Activated CD8-positive, alpha-beta memory T cell treated with anti-CD3 and anti-CD28 coated beads for 48 hours (primary cell): ENCODE measurements around the gene SMPD4.
"Not testable (repeated sequence)": the region's sequence is repeated elsewhere in the genome, so short reads cannot be mapped to it uniquely, and the experiment has no call there.

Source experiments
- DNase-seq, 3 experiments: peaks; one replicate each; pipeline ENCODE4 v3.0.0-alpha.2; 2020; ENCODE audit warnings: low read depth in 2 of 3, low spot score in 2 of 3

The SMPD4 gene

GRCh38 chr2:130141645-130142370 is 39.6 kb downstream of the SMPD4 start:
- not testable (repeated sequence) for DNase-seq

GRCh38 chr2:130141002-130141401 is 40.4 kb downstream of the SMPD4 start:
- not testable (repeated sequence) for DNase-seq

- DNase-seq, result not testable (repeated sequence)
Observed at GRCh38 chr2:130140516-130140915, 40.9 kb downstream of the SMPD4 start.

- DNase-seq, result not testable (repeated sequence)
Observed at GRCh38 chr2:130139331-130140280, 41.8 kb downstream of the SMPD4 start.

- DNase-seq, result not testable (repeated sequence)
Observed at GRCh38 chr2:130138841-130139251, 42.6 kb downstream of the SMPD4 start.

GRCh38 chr2:130138326-130138725 is 43.1 kb downstream of the SMPD4 start:
- DNase-seq, result not testable (repeated sequence)

GRCh38 chr2:130137118-130137517 is 44.3 kb downstream of the SMPD4 start:
- DNase-seq, result not testable (repeated sequence)

GRCh38 chr2:130136546-130136945 is 44.9 kb downstream of the SMPD4 start:
- not testable (repeated sequence) for DNase-seq

GRCh38 chr2:130135692-130136541 is 45.5 kb downstream of the SMPD4 start:
- no peak for DNase-seq

- not testable (repeated sequence) for DNase-seq
Observed at GRCh38 chr2:130129120-130129829, 52.1 kb downstream of the SMPD4 start, which contains the start of gene POTEF. Gene POTEF (minus strand): TSS chr2:130129222. CDS start chr2:130120515, 8,707 bp downstream.

GRCh38 chr2:130128464-130128863 is 52.9 kb downstream of the SMPD4 start:
- not testable (repeated sequence) for DNase-seq

GRCh38 chr2:130127726-130128125 is 53.7 kb downstream of the SMPD4 start:
- not testable (repeated sequence) for DNase-seq

GRCh38 chr2:130120924-130121323 is 60.5 kb downstream of the SMPD4 start:
- not testable (repeated sequence) for DNase-seq

- DNase-seq, result not testable (repeated sequence)
Observed at GRCh38 chr2:130102597-130103363, 78.6 kb downstream of the SMPD4 start.
